Neural crest cell (in vitro differentiated cells): ENCODE measurements around the gene MFAP4. TPM values are rescaled to one million over a fixed set of nuclear protein-coding genes. Genes with fewer than 3 reads are reported as not detected.

Source experiments
- DNase-seq: peaks from one replicate; pipeline ENCODE4 v3.0.0; 2021; ENCODE audit warnings: low read depth, mixed read lengths, low spot score
- H3K27ac Mint-ChIP-seq: one replicate; pipeline ENCODE4 v1.8.0; 2021; ENCODE audit warnings: mild to moderate bottlenecking, mixed read lengths; ENCODE audit not compliant: unreplicated experiment
- H3K27me3 Mint-ChIP-seq: 2 replicates; pipeline ENCODE4 v1.8.0; 2021; ENCODE audit warnings: low read depth, mild to moderate bottlenecking, mixed read lengths
- H3K36me3 Mint-ChIP-seq: 2 replicates; pipeline ENCODE4 v1.8.0; 2021; ENCODE audit warnings: low read depth, mild to moderate bottlenecking, mixed read lengths
- H3K4me1 Mint-ChIP-seq: 2 replicates; pipeline ENCODE4 v1.8.0; 2021; ENCODE audit warnings: mixed read lengths
- H3K4me3 Mint-ChIP-seq: one replicate; pipeline ENCODE4 v1.8.0; 2021; ENCODE audit warnings: mild to moderate bottlenecking, mixed read lengths
- H3K9me3 Mint-ChIP-seq: 2 replicates; pipeline ENCODE4 v1.8.0; 2021; ENCODE audit warnings: mixed read lengths
- microRNA-seq: library from miRNA; unstranded; fragments of <30 nt; microRNA quantifications from one replicate; pipeline ENCODE4, GENCODE V29; 2020
- total RNA-seq: library from RNA; stranded (reverse); gene quantifications from 2 replicates; pipeline ENCODE4 v1.2.1, GENCODE V29; 2021
- TF ChIP-seq, protein P1 (sequence below): fragments of 200-600 bp; sonication (generic); conservative IDR thresholded peaks from 2 replicates; pipeline ENCODE4 v1.5.0; 2021; ENCODE audit warnings: antibody characterized with exemption, mild to moderate bottlenecking

The MFAP4 gene
- total RNA-seq, 1 donor from 2014 or later = 0.26 TPM

- H3K4me3 Mint-ChIP-seq = no peak overlapping the region
- H3K27ac Mint-ChIP-seq = no peak overlapping the region
- DNase-seq = no peak
- no peaks in the 10 kb centered on the region for H3K36me3 Mint-ChIP-seq
- H3K27me3 Mint-ChIP-seq = no peaks in the 10 kb centered on the region
- H3K9me3 Mint-ChIP-seq = no peaks in the 10 kb centered on the region
- peaks cover 32% of the 10 kb centered on the region for H3K4me1 Mint-ChIP-seq
- TF ChIP-seq, protein P1, sequence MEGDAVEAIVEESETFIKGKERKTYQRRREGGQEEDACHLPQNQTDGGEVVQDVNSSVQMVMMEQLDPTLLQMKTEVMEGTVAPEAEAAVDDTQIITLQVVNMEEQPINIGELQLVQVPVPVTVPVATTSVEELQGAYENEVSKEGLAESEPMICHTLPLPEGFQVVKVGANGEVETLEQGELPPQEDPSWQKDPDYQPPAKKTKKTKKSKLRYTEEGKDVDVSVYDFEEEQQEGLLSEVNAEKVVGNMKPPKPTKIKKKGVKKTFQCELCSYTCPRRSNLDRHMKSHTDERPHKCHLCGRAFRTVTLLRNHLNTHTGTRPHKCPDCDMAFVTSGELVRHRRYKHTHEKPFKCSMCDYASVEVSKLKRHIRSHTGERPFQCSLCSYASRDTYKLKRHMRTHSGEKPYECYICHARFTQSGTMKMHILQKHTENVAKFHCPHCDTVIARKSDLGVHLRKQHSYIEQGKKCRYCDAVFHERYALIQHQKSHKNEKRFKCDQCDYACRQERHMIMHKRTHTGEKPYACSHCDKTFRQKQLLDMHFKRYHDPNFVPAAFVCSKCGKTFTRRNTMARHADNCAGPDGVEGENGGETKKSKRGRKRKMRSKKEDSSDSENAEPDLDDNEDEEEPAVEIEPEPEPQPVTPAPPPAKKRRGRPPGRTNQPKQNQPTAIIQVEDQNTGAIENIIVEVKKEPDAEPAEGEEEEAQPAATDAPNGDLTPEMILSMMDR = no peak
Observed at GRCh38 chr17:19333736-19334290, 53.2 kb downstream of the MFAP4 start.

Small RNA genes lying within 50 kb of the gene (microRNA-seq; reads per million reads assigned to microRNA genes)
- gene MIR1180 = 7,160 reads per million, percentile 92 among the genes with 10 or more reads in this experiment

Other genes starting within 250 kb of the MFAP4 start
- gene EPN2, start 149.8 kb downstream of the MFAP4 start, total RNA-seq = 45.5 and 47.3 TPM in 2 replicates
- gene B9D1, start 24.5 kb downstream of the MFAP4 start, total RNA-seq = 15.4 and 17.9 TPM in 2 replicates
- 39.3 and 39.5 TPM in 2 replicates for gene MAPK7, start 8.7 kb downstream of the MFAP4 start, total RNA-seq
- 0.84 and 1.2 TPM in 2 replicates for gene RNF112, start 24.0 kb upstream of the MFAP4 start, total RNA-seq
- 4.1 and 4.3 TPM in 2 replicates for gene SLC47A1, start 146.7 kb upstream of the MFAP4 start, total RNA-seq